Inferior parietal cortex (tissue), 1 donor: ENCODE results near the gene ECEL1.
"Not testable (repeated sequence)": the region's sequence is repeated elsewhere in the genome, so short reads cannot be mapped to it uniquely, and the experiment has no call there.

Source experiments
- DNase-seq: peaks from one replicate; pipeline ENCODE4 v3.0.0-alpha.2; 2016; ENCODE audit errors: extremely low spot score

Gene ECEL1, protein sequence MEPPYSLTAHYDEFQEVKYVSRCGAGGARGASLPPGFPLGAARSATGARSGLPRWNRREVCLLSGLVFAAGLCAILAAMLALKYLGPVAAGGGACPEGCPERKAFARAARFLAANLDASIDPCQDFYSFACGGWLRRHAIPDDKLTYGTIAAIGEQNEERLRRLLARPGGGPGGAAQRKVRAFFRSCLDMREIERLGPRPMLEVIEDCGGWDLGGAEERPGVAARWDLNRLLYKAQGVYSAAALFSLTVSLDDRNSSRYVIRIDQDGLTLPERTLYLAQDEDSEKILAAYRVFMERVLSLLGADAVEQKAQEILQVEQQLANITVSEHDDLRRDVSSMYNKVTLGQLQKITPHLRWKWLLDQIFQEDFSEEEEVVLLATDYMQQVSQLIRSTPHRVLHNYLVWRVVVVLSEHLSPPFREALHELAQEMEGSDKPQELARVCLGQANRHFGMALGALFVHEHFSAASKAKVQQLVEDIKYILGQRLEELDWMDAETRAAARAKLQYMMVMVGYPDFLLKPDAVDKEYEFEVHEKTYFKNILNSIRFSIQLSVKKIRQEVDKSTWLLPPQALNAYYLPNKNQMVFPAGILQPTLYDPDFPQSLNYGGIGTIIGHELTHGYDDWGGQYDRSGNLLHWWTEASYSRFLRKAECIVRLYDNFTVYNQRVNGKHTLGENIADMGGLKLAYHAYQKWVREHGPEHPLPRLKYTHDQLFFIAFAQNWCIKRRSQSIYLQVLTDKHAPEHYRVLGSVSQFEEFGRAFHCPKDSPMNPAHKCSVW

DNA sequence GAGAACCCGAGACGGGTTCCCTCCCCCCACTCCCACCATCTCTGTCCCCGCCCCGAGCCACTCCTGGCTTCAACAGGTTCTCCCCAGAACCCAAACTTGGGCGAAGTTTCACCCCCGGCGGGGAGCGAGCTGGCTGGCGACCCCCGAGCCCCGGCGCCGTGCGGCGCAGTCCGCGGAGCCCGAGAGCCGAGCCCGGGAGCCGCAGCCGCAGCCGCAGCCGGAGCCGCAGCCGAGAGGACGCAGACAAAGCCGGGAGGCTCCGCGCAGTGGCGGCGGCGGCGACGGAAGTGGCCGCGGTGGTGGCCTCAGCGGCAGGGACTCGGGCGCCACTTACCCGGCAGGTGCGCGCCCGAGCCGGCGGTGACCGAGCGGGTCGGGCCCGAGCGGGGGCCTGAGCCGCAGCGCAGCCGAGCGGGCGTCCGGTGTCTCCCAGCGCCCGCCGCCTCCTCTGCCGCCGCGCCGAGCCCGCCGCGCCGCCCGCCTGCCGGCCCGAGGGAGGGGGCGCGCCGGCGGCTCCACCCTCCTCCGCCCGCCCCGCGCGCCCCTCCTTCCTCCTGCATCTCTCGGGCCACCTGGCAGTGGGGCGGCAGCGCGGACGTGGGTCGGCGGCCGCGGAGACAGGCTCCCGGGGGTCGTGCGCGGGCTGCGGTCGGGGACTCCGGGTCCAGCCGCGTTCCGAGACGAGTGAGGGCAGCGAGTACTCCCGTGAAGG lies at the start of gene ECEL1:
ECEL1 (minus strand) TSS at position 450 of the 712 bp plus-strand sequence. CDS start 1,181 bp downstream, outside the sequence.
- no peak for DNase-seq

DNA sequence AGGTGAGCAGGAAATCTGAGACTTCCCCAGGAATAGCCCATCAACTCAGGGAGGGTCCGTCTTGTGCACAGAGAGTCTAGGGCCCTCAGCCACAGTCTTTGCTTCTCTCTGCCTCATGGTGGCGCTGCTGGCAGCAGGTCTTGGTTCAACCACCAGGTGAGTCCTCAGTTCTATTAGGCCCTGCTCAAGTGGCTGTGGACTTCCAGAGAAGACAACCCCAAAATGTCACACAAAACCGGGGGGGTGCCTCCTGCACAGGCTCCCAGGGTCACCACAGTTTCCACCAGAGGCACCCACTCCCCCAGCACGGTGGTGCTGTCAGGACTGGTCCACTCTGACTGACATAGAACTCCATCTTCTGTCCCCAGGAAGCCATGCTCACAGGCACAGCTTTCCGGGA lies 49.4 kb upstream of the ECEL1 start:
- DNase-seq: no peak

DNA sequence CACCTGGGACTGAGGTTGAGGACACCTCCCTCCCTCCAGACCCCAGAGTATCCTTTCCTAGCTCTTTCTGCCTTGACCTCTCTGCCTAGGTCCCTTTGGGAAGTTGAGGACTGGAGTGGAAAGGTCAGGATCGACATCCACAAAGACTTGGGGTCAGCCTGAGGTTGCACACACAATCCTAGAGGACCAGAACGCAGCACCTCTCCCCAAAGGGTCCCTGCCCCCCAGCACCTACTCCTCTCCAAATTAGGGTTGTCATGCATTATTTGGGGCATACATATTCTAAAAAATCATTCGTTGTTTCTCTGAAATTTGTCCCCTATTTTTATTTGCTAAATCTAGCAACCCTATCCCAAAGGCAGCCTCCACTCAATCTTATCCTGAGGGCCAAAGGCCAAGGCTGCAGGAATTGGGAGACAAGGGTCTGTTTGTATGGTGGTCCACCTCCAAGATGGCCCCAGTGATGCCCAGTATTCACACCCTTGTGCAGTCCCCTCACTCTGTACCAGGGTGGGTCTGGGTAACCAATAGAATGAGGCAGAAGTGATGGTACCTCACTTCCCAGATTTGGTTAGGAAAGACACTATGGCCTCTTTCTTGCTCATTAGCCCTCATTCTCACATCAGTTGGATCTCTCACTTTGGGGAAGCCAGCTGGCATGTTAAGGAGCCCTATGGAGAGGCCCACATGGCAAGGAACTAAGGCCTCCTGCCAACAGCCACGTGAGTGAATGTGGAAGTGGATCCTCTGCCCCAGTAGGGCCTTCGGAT lies 48.3 kb upstream of the ECEL1 start:
- DNase-seq: no peak

DNA sequence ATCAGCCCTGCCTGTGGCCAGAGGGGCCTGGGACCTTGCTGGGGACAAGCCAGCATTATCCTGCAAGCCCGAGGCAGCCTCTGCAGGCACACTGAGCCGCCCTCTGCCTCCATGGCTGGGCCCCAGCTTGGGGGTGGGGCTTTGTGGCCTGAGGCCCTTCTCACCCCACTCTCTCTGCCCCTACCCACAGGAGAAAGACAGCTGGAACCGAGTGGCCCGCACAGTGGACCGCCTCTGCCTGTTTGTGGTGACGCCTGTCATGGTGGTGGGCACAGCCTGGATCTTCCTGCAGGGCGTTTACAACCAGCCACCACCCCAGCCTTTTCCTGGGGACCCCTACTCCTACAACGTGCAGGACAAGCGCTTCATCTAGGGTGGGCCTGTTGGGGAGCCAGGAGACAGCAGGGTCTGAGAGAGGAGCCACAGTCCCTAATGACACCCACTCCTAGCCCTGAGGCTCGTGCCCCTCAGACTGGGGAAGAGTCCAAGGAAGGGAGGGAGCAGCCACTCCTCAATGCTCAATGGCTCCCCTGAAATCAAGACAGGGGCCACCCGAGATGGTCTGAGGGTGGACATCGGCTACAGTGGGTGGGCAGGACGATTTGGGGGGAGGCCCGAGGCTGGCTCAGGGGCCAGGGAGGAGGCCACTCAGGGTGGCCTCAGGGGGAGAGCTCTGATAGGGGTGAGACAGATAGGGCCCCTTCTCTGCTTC lies 47.5 kb upstream of the ECEL1 start:
- no peak for DNase-seq

DNA sequence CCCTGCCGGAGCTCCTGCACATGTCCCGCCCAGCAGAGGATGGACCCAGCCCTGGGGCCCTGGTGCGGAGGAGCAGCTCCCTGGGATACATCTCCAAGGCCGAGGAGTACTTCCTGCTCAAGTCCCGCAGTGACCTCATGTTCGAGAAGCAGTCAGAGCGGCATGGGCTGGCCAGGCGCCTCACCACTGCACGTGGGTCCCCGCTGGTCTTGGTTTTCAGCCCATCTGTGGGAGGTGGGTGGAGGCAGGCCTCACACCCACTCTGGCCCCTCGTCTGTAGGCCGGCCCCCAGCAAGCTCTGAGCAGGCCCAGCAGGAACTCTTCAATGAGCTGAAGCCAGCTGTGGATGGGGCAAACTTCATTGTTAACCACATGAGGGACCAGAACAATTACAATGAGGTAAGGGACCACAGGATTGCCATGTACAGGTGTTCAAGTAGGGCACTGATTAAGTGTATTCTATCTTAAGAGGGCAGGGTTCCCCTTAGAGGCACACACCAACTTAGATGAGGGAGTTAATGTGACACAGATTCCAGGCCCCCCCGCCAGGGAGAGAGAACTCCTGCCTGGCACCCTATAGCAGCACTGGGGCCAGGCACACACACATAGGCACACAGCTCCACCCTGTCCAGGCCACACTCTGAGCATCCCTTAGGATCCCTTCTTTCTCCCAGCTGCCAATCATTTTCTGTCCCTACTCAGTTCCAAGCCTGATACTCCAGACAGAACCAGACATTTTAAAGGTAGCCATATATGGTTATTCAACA lies 46.5 kb upstream of the ECEL1 start:
- DNase-seq: no peak

DNA sequence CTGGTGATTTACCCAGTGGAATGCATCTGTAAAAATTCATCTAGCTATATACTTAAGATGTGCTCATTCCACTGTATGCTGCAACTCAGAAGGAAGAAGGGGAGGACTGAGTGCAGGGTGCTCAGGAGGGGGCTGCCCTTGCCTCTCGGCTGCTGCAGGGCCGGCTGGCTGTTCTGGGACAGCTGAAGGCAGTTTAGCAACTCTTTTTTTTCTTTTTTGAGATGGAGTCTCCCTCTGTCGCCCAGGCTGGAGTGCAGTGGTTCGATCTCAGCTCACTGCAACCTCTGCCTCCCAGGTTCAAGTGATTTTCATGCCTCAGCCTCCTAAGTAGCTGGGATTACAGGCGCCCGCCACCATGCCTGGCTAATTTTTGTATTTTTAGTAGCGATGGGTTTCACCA lies 45.2 kb upstream of the ECEL1 start:
- not testable (repeated sequence) for DNase-seq

DNA sequence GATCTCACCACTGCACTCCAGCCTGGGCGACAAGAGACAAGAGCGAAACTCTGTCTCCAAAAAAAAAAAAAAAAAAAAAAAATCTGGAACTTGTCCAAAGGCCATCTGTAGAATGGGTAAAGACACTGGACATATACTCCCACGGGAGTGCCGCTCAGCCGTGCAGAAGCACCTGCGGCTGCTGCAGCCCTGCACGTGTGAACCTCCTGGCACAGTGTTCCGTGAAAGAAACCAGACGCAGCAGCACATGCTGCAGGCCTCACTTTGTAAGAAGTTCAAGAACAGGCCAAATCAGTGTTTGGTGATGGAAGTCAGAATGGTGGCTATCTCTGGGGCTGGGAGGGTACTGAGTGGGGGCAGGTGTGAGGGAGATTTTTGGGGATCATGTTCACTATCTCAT lies 44.8 kb upstream of the ECEL1 start:
- no peak for DNase-seq

DNA sequence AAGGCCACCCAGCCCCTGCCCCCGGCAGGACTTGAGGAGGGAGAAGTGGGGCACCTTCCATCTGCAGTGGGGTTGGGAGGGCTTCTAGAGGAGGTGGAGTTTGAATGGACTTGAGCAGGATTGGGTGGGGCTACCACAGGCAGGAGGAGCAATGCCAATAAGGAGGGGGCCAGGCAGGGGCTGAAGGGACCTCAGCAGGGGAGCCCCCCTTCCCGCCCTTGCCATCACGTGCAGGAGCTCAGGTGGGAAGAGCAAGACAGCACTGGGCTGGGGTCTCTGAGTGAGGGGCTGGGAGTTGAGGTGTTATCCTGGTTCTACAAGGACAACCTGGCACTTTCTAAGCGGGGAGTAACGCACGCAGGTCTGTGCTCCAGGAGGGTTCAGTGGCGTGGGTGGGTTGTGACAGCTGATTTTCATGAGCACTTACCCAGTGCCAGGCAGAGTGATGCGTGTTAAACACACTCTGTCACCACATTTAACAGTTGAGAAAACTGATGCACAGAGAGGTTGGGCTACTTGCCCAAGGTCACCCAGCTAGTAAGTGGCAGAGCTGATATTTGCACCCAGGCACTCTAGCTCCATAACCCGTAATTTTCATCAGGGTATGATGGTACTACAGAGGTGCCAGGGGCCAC lies 43.1 kb upstream of the ECEL1 start:
- DNase-seq: no peak

DNA sequence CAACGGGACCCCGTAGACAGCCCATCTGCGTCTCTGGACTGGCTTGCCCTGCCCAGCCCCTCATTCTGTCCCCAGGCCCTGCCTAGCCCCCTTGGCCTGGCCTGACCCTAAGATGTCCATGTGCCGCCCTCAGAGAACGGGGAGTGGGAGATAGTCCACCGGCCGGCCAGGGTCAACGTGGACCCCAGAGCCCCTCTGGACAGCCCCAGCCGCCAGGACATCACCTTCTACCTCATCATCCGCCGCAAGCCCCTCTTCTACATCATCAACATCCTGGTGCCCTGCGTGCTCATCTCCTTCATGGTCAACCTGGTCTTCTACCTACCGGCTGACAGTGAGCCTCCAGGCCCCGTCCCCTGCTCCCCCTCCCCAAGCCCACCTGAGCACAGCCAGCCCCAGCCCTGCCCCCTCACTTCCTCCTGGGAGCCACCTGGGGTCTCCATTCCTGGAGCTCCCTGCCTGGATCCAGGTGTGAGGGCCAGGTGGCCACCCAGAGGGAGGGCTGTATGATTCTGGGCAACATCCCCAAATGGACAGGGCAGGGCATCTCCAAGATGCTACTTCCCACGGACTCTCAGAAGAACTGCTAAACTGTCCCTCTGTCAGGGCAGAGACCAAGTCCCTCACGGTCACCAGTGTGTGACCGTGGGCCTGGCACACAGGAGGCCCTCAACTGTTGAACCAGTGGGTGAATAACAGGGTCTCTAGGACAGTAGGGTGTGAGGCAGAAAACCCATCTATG lies 42.3 kb upstream of the ECEL1 start:
- no peak for DNase-seq

DNA sequence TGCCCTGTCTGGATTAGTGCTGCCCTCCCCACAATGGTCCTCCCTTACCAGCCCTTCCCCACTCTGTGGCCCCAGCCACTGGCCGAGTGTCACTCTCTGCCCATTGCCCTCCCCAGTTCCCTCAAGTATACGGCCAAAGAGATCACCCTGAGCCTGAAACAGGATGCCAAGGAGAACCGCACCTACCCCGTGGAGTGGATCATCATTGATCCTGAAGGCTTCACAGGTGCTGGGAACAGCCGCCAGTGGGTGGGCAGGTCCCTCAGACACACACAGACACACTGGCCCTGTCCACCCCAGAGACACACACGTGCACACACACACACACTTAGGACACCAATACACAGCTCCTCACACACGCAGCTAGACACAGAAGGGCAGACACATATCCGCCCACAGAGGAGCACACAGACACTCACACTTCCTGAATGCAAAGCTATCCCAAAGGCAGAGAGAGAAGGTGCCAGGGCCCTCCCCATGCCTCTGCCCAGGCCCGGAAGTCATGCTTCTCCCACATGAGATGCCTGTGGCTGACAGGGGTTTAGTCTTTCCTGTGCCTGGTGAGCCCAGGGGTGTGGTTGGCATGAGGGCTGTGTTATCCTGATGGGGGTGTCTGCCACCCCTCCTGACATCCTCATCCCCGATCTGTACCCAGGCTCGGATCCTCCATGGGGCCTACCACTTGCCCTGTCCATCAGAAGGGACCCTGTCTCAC lies 41.3 kb upstream of the ECEL1 start:
- DNase-seq: no peak

DNA sequence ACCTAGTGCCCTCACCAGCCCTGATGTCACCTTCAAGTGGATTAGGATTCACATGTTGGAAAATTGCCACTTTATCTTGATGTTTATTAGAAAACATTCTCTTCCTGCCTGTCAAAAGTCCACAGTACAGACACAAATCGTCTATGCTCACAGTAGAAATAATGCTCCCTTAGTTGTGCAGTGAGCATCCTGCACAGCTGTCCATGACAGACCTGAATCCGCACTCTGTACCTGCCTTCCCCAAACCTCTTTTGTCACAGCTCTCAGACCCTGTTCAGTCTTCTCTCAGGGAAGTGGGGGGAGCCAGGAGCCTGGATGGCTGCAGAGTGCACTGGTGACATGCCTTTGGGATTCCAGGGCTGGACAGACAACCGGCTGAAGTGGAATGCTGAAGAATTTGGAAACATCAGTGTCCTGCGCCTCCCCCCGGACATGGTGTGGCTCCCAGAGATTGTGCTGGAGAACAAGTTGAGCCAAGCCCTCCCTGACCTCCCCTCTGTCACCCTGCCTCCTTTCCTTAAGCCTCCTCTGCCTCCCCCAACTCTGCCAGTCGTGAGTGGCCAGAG lies 40.4 kb upstream of the ECEL1 start:
- DNase-seq: no peak

DNA sequence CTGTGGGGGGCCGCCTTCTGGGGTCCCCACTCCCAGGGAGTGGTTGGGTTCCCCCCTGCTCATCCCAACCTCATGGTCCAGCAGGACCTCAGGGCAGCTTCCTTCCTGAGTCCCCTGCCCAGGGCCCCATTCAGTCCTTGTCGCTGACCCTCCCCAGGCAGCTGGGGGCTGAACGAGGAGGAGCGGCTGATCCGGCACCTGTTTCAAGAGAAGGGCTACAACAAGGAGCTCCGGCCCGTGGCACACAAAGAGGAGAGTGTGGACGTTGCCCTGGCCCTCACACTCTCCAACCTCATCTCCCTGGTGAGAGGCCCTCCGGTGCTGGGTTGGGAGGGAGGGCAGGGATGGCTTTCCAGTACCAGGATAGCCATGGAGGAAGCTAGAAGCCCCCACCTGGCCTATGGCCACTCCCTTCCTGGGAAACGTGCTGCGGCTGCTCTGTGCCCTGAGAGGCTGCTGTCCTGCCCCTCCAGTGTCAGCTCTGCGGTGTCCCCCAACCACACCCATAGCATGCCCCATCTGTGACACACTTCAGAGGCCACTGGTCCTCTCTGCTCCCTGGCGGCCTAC lies 38.8 kb upstream of the ECEL1 start:
- no peak for DNase-seq

DNA sequence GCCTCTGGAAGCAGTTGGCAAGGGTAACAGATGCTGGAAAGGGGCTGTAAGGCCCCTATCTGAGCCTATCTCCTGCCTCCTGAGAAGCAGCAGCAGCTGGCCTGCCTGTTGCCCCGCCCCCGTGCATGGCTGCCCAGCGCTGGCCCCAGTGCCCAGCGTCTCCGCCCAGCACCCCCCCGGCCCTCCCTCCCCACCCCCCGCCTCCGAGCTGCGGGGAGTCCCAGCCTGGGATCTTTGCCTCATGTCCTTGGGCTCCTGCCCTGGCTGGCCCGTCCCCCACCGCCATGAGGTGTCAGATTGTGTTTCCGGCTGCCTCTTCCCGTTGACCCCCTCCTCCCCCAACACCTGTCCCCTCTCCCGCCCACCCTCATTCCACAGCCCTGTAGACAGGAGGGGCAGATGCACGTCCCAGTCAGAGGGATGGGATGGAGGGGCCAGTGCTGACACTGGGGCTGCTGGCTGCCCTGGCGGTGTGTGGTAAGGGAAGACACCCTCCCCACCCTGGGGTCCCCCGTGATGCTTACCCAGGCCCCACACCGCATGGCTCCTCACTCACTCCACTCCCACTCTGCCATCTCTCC lies 38.2 kb upstream of the ECEL1 start, which contains the start of gene CHRND:
CHRND (plus strand) TSS at position 370 of the 581 bp plus-strand sequence; CDS start at position 426, 56 bp downstream.
- DNase-seq: no peak

DNA sequence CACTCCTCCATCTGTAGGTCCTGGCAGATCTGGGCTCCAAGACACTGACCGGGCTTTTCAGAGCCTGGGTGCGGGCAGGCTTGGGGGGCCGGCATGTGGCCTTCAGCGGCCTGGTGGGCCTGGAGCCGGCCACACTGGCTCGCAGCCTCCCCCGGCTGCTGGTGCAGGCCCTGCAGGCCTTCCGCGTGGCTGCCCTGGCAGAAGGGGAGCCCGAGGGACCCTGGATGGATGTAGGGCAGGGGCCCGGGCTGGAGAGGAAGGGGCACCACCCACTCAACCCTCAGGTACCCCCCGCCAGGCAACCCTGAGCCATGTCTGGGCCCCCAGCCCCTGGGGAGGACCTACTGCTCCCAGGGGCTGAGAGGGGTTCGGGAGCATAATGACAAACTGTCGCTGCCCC lies 37.6 kb upstream of the ECEL1 start:
- no peak for DNase-seq

DNA sequence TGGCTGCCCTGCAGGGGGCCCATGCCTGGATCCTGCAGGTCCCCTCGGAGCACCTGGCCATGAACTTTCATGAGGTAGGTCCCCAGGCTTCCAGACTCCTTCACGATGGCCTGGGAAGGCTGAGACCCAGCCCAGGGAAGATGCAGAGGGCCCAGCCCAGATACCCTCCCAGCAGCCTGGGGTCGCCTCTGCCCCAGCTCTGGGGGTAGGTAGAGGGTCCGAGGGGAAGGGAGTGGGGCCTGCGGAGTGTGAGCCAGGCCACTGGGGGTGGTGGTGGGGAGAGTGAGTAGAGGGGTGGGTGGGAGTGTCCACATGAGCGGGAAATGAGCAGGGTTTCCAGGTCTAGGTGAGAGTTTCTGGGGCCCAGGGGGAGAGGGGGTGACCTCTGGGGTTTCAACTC lies 37.1 kb upstream of the ECEL1 start:
- DNase-seq: no peak

DNA sequence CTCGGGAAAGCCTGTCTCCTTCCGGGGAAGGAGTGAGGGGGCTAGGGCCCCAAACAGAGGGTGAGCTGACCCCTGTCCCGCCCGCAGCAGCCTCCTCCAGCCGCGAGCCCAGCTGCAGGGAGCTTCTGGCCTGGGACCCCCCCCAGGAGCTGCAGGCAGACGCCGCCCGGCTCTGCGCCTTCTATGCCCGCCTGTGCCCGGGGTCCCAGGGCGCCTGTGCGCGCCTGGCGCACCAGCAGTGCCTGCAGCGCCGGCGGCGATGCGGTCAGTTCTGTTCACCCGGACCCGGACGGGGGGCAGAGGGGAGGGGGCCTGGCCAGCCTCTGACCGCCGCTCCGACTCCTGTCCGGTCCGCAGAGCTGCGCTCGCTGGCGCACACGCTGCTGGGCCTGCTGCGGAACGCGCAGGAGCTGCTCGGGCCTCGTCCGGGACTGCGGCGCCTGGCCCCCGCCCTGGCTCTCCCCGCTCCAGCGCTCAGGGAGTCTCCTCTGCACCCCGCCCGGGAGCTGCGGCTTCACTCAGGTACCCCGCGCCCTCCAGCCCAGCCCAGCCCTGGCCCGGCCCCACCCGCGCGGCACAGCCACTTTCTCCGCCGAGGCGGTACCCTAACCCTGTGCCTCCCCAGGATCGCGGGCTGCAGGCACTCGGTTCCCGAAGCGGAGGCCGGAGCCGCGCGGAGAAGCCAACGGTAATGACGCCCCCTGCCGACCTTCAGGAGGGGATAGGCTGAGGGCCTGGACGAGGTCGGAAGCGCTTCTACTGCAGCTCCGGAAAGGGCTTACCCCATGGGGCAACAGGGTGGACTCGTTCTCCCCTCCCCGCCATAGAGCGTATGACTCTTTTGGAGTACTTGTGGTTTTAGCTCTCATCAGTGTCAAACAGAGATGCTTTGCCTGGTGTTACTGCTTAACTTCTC lies 36.3 kb upstream of the ECEL1 start:
- no peak for DNase-seq
